NCI-H748 (cell line): Measurements from ENCODE around the gene CNBP.

Experiments used
- DNase-seq: peaks from one replicate; lab custom pipeline; 2025; ENCODE audit not compliant: unreplicated experiment; lab: John Stamatoyannopoulos, UW

Gene CNBP

DNA sequence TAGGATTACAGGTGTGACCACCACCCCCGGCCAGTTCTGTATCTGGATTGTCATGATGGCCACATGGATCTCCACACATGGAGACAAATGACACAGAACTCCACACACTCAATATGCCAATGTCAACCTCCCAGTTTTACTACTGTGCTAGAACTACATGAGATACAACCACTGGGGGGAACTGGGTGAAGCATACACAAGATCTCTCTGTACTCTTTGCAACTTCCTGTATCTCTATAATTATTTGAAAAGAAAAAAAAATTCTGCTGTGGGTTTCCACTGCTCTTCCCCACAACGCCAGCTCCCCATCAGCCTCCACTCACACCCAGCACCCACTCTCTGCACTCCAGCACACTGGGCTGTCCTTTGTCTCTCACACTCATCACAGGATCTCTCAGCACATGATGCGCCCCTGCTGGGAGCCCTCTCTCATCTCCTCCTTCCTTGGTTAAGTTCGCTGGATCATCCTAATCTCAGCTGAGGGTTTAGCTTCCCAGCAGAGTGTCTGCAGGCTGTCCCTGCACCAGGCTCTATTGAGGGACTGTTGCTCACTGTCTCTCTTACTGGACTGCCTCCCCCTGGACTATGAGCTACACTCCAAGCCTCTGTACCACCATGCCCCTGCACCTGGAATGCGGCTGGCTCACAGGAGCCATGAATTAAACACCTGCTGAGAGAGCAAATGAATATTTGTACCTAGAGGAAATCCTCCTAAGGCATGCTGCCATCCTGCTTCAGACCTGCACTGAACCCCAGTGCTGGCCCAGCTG, 51.4 kb downstream of the CNBP start:
- no peak for DNase-seq

- no peak for DNase-seq
These were observed 52.1 kb downstream of the CNBP start for GRCh38 chr3:129131465-129132088.

DNA sequence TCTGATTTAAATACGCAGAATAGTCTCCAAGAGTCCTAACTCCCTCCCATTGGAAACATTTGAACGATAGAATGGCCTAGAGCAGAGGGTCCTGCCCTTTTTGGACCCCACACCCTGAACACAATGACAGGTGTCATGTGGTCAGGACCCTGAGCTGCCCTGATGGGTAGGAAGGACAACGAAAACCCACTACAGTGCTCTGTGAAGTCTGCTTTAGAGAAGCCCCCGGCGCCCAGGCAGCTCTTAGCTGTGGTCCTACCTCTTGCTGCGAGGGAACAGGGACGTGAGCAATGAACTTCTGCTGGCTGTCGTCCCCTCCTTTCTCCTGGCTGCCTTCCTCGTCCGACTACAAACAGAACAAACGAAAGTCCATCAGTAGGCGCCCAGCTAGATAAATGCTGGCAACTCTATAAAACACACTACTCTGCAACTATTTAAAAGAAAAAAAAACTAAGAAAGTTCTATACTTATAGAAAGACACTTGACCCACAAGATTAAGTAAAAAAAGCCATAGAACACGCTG, 53.3 kb downstream of the CNBP start:
- DNase-seq = no peak

- DNase-seq = no peak
These were observed 55.1 kb downstream of the CNBP start for GRCh38 chr3:129128357-129129155.

- no peak for DNase-seq
These were observed 56.9 kb downstream of the CNBP start for GRCh38 chr3:129126726-129127280.

DNA sequence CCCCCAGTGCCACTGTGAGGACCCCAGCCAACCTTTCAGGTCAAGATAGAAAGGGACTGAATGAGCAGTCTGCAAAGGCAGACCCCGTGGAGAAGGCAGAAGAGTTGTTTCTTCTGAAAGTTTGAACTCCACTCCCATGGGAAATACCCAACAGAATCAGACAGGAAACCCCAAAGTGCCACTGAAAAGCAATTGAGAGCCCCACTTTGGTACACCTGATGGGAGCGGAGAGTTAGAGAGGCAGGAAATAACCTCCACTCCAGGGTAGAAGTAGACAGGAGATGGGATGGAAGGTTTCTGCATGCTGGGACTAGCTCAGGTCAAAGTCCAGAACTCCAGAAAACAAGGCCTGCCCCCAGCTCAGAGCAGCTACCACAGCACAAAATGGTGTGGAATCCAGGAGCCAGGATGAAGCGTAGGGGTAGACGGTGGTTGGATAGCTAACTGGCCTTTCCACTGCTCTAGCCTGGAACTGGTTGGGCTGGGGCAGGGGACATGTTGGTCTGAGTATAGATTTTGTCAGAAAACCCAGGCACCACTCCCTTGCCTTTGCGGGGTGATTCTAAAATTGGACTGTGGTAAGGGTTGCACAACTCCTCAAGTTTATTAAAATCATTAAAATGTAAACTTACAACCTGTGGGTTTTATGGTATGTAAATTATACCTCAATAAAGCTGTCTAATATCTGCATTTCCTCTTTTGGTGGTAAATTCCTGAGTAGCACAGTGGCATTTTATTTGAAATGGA, 60.2 kb downstream of the CNBP start:
- DNase-seq = no peak

DNA sequence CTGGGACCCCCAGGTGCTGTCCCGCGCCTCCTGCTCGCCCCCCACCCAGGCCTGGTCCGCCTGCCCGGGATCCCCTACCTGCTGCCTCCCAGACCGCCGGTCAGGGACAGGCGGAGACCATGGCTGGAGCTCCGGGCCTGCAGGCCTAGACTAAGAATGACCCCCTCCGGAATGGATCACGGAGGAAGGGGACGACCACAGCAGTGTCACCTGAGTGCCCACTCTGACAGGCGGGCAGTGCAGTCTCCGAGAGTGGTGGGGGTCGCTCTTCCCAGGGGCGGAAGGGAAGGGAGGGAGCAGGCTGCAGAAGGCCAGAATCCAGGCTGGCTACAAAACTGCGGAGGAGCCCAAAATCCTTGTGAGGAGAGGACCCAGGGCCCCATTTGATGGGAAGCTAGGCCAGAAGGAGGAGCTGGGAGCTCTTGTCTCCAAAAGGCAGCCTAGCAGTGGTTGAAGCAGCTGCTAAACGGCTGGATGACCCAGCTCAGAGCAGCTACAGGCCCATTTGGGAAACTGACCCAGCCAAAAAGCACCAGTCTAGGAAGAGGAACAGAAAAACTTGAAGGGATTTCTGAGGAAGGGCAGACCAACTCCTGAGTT, 61.2 kb downstream of the CNBP start:
- no peak for DNase-seq

DNA sequence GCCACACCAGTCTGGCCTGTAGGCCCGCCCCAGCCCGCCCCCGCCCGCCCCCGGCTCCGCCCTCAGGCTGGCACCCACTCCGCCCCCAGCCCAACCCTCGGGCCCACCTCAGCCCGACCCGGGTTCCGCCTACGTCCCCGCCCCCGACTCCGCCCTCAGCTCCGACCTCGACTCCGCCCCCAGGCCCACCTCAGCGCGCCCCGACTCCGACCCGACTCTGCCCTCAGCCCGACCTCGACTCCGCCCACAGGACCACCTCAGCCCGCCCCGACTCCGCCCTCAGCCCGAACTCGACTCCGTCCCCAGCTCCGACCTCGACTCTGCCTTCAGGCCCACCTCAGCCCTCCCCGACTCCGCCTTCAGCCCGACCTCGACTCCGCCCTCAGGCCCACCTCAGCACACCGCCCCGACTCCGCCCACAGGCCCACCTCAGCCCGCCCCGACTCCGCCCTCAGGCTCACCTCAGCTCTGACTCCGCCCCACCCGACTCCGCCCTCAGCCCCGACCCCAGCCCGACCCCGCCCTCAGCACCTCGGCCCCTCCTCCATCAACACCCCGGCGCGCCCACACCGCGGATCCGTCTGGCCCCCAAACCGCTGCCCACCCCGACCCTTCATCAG, 61.8 kb downstream of the CNBP start, which contains the start of gene RAB43:
Gene RAB43, minus strand, starts transcription at position 13 of the 620 bp plus-strand sequence. CDS start 315 bp downstream, outside the sequence.
- DNase-seq = peak; percentile 76

GRCh38 chr3:129121016-129121791, 62.5 kb downstream of the CNBP start:
- DNase-seq = peak; percentile 63

DNA sequence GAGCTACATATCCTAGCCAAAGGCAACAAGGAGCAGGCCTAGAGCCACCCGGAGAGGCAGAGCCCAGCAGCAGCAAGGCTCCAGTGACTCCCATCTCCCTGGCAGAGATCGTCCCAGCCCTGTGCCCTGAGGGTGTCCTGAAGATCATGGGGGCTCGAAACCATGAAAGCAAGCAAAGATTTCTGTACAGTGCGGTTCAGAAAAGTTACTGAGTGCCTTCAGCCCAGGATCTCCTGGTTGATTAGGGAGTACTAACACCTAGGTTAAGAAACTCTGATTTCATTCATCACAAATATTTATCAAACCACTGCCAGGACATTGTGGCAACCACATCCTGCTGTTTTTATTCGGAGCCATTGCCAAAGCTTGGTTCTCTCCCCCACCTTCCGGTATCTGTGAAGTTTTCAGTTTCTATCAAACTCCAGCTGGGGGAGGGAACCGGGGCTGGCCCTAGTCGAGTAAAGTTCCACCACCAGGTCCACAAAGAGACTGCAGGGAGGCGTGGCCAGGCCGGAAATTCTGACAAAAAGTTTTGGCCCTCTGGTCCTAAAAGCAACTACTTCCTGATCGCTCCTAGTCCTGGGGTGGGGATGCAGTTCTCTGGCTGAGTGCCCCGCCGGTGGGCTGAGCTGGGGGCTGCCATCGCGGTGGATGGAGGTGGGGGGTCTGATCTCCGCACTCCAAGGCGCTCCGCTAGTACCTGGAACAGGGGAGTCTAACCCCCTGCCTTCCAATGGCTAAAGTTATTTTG, 63.3 kb downstream of the CNBP start:
- no peak for DNase-seq

DNA sequence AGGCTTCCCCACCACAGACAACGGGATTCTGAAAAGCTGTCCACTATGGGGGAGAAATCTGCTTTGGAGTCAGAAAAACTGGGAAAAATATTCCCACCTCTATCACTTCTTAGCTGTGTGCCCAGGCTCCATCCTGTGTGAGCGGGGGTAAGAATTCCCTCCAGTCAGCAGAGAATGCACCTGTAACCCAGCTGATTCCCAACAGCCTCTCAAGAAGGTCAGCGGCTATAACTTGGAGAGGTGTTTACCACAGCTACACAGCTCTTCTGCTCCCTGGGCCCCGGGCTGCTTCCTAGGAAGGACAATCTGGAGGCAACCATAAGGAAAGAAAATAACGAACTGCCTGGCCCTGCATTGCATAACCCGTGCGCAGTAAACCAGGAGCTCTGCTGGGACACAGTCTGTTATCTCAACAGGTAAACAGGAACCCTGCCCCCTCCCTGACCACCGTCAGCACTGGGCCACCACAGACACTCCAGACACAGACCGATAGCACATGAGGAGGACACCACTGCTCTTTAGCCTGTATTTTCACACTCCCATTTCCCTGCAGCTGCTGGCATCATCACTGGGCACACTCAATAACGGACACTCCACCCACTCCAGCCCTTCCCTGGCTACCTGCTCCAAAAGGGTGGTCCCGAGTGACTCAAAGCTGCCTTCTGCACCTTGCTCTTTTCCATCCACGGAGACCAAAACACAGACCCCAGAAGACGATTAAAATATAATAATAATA, 64.2 kb downstream of the CNBP start:
- DNase-seq = no peak

GRCh38 chr3:129118745-129119144, 65.0 kb downstream of the CNBP start:
- DNase-seq = no peak
